Tibial artery (tissue), 4 donors: ENCODE results near the gene LHB.
"Not testable (repeated sequence)": the region's sequence is repeated elsewhere in the genome, so short reads cannot be mapped to it uniquely, and the experiment has no call there.

Experiments used
- DNase-seq, 2 donors: peaks; one replicate each; pipeline ENCODE4 v3.0.0-alpha.2; 2019
- H3K27ac ChIP-seq, 2 donors: fragments of 200-600 bp; sonication (generic) in 1 of 2; 1 replicate in 1 of 2; 2 replicates in 1 of 2; pipeline ENCODE4 v1.5.1; 2018 to 2019; ENCODE audit warnings: mild to moderate bottlenecking in 1 of 2
- H3K27me3 ChIP-seq, 2 donors: fragments of 200-600 bp; sonication (generic) in 1 of 2; one replicate each; pipeline versions ENCODE4 v1.5.1 to v1.6.0; 2016 to 2019
- H3K36me3 ChIP-seq, 3 donors: fragments of 200-600 bp; sonication (generic) in 2 of 3; one replicate each; pipeline ENCODE4 v1.5.1; 2016 to 2019; ENCODE audit warnings: mild to moderate bottlenecking in 2 of 3
- H3K4me1 ChIP-seq, 4 donors: fragments of 200-600 bp; sonication (generic) in 2 of 4; 1 replicate in 3 of 4; 2 replicates in 1 of 4; pipeline ENCODE4 v1.5.1; 2016 to 2019
- H3K4me3 ChIP-seq, 2 donors: fragments of 200-600 bp; sonication (generic) in 1 of 2; 1 replicate in 1 of 2; 2 replicates in 1 of 2; pipeline ENCODE4 v1.5.1; 2018 to 2019; ENCODE audit warnings: mild to moderate bottlenecking in 2 of 2
- H3K9me3 ChIP-seq, 3 donors: fragments of 200-600 bp; sonication (generic) in 1 of 3; one replicate each; pipeline ENCODE4 v1.5.1; 2016 to 2019
- intact Hi-C: fragments of 100-400 bp; cut with DNase I; formaldehyde crosslinking; loops from one replicate; pipeline ENCODE4 v1.15.0; 2023; ENCODE audit warnings: low total_unique reads
- TF ChIP-seq, protein P1 (sequence below), 2 experiments: fragments of 200-600 bp in 1 of 2; fragments of 450-650 bp in 1 of 2; IDR thresholded peaks; one replicate each; pipeline ENCODE4 v1.5.1; 2017 to 2019; ENCODE audit warnings: antibody characterized with exemption in 2 of 2, mild to moderate bottlenecking in 1 of 2, moderate library complexity in 1 of 2

The LHB gene

GRCh38 chr19:49061000-49061399 lies 44.1 kb upstream of the LHB start:
- no peaks in the 10 kb centered on the region for H3K36me3 ChIP-seq
- peaks cover 0 to 74% of the 10 kb centered on the region in 2 donors for H3K27me3 ChIP-seq
- no peak overlapping the region for H3K27ac ChIP-seq
- TF ChIP-seq, protein P1, sequence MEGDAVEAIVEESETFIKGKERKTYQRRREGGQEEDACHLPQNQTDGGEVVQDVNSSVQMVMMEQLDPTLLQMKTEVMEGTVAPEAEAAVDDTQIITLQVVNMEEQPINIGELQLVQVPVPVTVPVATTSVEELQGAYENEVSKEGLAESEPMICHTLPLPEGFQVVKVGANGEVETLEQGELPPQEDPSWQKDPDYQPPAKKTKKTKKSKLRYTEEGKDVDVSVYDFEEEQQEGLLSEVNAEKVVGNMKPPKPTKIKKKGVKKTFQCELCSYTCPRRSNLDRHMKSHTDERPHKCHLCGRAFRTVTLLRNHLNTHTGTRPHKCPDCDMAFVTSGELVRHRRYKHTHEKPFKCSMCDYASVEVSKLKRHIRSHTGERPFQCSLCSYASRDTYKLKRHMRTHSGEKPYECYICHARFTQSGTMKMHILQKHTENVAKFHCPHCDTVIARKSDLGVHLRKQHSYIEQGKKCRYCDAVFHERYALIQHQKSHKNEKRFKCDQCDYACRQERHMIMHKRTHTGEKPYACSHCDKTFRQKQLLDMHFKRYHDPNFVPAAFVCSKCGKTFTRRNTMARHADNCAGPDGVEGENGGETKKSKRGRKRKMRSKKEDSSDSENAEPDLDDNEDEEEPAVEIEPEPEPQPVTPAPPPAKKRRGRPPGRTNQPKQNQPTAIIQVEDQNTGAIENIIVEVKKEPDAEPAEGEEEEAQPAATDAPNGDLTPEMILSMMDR (IDR thresholded peaks at IDR 0.05) = no peak
- H3K9me3 ChIP-seq = no peaks in the 10 kb centered on the region
- no peak for DNase-seq
- intact Hi-C loops = no loop called here
- H3K4me1 ChIP-seq = peaks cover 0 to 38% (median 26%) of the 10 kb centered on the region in 4 donors
- no peak overlapping the region for H3K4me3 ChIP-seq

DNA sequence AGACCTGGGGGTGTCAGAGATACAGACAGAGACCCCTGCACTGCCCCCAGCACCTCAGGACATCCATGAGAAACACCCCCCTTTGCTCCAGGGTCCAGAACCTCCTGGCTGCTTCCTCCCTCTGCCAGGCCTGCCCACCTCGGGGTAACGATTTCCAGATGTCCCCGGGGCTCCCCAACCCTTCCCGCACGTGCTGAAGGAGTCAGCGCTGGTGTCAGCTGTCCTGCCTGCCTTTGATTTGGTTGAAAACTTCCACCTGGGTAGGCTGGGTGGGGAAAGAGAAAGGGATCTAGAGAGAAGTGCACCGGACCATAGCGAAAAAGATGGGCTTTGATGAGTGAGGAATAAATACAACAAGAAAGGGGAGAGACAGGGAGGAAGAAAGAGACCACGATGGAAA lies 42.2 kb upstream of the LHB start:
- Histone ChIP-seq H3K4me1 (peaks cover 0 to 28% (median 20%) of the 10 kb centered on the region in 4 donors), H3K36me3 (no peaks in the 10 kb centered on the region), H3K4me3 (no peak overlapping the region), H3K27ac (no peak overlapping the region), H3K9me3 (no peaks in the 10 kb centered on the region), H3K27me3 (peaks cover 0 to 55% of the 10 kb centered on the region in 2 donors)
- no peak for DNase-seq
- TF ChIP-seq, protein P1 (IDR thresholded peaks at IDR 0.05) = no peak
- intact Hi-C loops = no loop called here

DNA sequence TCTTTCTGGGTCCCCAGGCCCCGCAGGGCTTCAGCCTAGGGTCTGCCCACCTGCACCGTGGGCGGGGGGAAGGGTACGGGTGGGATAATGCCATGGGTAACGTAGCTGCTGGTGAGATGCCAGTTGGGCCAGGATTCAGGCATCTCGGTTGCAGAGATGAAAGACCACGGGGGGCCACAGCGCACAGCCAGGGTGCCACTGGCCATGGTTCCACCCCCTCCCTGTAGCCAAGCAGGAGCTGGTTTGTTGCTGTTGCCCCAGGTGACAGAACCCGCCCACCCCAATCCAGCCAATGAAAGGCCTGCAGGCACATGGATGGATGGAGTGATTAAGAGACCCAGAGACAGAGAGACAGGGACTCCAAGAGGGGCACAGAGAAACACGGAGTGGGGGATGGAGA lies 41.7 kb upstream of the LHB start:
- peaks cover 0 to 50% of the 10 kb centered on the region in 2 donors for H3K27me3 ChIP-seq
- no peak overlapping the region for H3K4me3 ChIP-seq
- peaks cover 0 to 28% (median 20%) of the 10 kb centered on the region in 4 donors for H3K4me1 ChIP-seq
- TF ChIP-seq, protein P1 (IDR thresholded peaks at IDR 0.05) = no peak
- no peaks in the 10 kb centered on the region for H3K9me3 ChIP-seq
- DNase-seq = no peak
- no peak overlapping the region for H3K27ac ChIP-seq
- intact Hi-C loops = no loop called here
- no peaks in the 10 kb centered on the region for H3K36me3 ChIP-seq

GRCh38 chr19:49057636-49058234 lies 40.8 kb upstream of the LHB start, which contains the start of gene CGB7:
Gene CGB7, minus strand, starts transcription at chr19:49057749. Its CDS starts 2,374 bp downstream, at chr19:49055375.
- H3K27me3 ChIP-seq = peaks cover 0 to 42% of the 10 kb centered on the region in 2 donors
- H3K4me3 ChIP-seq = peak within 1 kb of the TSS; percentile 48 to 64
- H3K27ac ChIP-seq = no peak within 1 kb of the TSS
- no peaks in the 10 kb centered on the region for H3K36me3 ChIP-seq
- intact Hi-C loops = no loop called here
- TF ChIP-seq, protein P1 (IDR thresholded peaks at IDR 0.05) = no peak
- peak; percentile 64 to 80 for DNase-seq
- peaks cover 0 to 28% (median 20%) of the 10 kb centered on the region in 4 donors for H3K4me1 ChIP-seq
- no peaks in the 10 kb centered on the region for H3K9me3 ChIP-seq

GRCh38 chr19:49056902-49057596 lies 40.2 kb upstream of the LHB start:
- H3K27ac ChIP-seq, intact Hi-C loops, DNase-seq, H3K36me3 ChIP-seq, H3K9me3 ChIP-seq: not testable (repeated sequence)
- Histone ChIP-seq H3K4me1 (peaks cover 0 to 28% (median 20%) of the 10 kb centered on the region in 4 donors), H3K27me3 (peaks cover 0 to 37% of the 10 kb centered on the region in 2 donors), H3K4me3 (peak overlapping the region; percentile 48 to 64)
